Activated CD4-positive, alpha-beta T cell treated with anti-CD3 and anti-CD28 coated beads, Interleukin-2, Interleukin-6, amounts not matched to agents 100 ng/mL and 50 ng/mL, durations not matched to agents 16 hours and 8 hours (primary cell): ENCODE results near the gene KRT40.

Source experiments
- DNase-seq: peaks from one replicate; pipeline ENCODE4 v3.0.0-alpha.2; 2020

KRT40 gene

GRCh38 chr17:40950176-40950575 lies 34.0 kb downstream of the KRT40 start:
- no peak for DNase-seq

DNA sequence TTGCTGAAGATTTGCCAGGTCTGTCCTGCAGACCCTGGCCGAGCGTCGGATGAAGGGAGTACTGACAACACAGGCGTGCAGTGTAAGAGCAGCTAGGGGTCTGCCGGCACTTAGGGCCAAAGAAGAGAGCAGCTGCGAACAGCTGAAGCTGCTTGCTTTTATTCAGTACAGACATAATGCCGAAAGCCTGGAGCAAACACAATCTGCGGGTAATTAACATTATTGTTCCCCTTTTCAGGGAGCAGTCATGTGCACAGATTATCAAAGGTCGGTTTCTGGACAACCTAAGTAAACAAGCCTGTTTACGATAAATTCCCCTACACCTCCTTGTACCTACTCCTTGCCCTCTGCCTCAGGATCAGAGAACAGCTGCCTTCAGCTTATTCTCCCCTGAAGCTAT lies 34.7 kb downstream of the KRT40 start:
- no peak for DNase-seq

GRCh38 chr17:40947929-40948328 lies 36.2 kb downstream of the KRT40 start:
- no peak for DNase-seq

- no peak for DNase-seq
Measured at GRCh38 chr17:40945414-40945813, 38.7 kb downstream of the KRT40 start.

- no peak for DNase-seq
Measured at GRCh38 chr17:40944531-40944930, 39.6 kb downstream of the KRT40 start.

- no peak for DNase-seq
Measured at GRCh38 chr17:40942553-40942952, 41.6 kb downstream of the KRT40 start.

DNA sequence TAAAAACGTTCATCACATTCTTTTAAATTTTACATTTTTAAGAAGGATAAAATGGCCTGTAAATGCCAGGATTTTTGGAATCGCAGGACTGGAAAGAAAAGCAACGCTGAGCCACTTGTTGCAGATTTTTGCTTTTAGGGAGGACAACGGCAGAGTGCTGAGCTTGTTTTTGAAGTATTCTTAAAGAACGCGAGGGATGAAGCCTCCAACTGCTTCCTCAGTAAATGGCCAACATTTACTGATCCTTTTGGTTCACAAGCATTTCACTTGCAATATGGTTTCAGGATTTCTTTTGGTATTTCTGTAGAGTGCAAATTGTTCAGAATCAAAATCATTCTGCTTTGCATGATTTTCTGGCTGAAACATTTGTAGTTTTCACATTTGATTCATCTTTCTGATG lies 43.9 kb downstream of the KRT40 start:
- DNase-seq: no peak

GRCh38 chr17:40938981-40939380 lies 45.1 kb downstream of the KRT40 start:
- DNase-seq: no peak

DNA sequence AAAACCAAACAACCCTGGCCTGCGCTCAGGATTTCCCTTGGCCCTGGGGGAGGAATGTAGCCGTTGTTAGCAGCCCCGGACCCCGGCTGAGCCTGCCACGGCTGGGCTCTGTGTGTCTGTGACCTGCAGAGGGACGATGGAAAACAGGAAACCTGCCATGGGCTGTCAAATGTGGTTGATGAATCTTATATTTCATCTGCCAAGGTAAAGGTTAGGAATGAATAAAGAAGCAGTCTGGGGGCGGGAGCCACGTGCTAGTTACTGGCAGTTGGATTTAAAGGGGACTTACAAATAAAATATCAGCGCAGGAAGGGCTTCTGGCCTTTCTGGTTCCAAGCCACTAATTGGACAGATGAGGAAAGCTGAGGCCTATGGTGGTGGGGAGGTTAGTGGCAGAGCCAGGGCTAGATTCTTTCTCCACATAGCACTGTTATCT lies 46.7 kb downstream of the KRT40 start, which contains the start of gene KRT23:
TSS of gene KRT23 (minus strand) at position 263 of the 436 bp plus-strand sequence. CDS start 1,043 bp downstream, outside the sequence.
- no peak for DNase-seq

- DNase-seq: no peak
Measured at GRCh38 chr17:40936976-40937375, 47.1 kb downstream of the KRT40 start.

GRCh38 chr17:40936437-40936971 lies 47.6 kb downstream of the KRT40 start:
- no peak for DNase-seq

DNA sequence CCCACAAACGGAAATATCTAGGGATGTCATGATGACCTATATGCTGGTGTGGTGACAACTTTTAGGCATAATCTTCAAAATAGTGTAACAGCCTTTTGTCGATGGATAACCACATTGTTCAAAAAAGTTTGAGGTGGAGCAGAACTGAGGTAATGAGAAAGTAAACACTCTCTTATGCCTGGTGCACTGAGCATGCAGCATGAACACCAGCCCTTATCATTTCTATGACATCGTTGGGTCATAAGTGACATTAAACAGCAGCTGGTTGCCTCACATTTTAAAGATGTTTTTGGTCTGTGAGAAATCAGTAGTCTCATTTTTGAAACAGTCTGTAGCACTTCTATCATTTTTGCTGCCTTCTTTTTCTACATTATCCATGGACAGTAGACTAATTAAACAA lies 48.5 kb downstream of the KRT40 start:
- no peak for DNase-seq

DNA sequence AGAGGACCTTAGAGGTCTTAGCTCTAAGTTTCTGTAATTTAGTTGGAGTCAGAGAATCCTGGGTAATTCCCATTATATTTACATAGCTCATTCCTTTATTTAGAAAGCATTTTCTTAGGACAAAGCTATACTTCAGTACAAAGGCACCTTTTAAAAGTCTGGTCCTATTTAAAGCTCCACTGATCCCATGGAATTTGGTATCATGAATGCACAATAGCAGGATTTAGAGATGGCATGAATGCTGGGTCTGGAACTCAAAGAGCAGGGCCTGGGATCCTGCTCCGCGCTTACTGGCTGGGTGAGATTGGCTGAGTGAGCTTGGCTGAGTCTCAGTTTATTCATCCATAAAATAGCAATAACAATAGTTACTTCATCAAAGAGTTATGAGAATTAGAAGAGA lies 51.5 kb downstream of the KRT40 start:
- no peak for DNase-seq

- DNase-seq: no peak
Measured at GRCh38 chr17:40931311-40931710, 52.8 kb downstream of the KRT40 start.
